Stimulated activated CD8-positive, alpha-beta memory T cell treated with anti-CD3 and anti-CD28 coated beads, Interleukin-7, amount 100 ng/mL, for 24 hours (primary cell): Measurements from ENCODE around the gene IL1RAP.
"Not testable (repeated sequence)": the region's sequence is repeated elsewhere in the genome, so short reads cannot be mapped to it uniquely, and the experiment has no call there.

Experiments
- DNase-seq: peaks from one replicate; pipeline ENCODE4 v3.0.0-alpha.2; 2020; ENCODE audit warnings: low read depth

Gene IL1RAP

DNA sequence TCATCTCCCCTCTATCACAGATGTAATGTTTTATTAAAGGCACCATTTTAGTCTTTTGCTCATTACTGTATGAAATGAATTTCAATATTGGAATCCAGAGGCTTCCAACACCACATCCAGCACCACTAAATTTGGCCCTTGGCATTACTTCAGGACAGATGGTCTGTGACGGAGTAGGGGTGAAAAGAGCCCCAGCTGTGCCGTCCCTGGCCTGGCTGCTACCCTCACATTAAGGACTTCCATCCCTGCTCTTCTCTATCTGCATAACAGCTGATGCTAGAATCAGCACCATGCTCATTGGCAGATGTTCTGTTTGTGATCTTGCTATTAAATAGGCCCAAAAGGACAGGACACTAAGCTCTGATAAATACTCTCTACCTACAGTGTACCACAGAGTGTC, 152.9 kb downstream of the IL1RAP start:
- DNase-seq = no peak

DNA sequence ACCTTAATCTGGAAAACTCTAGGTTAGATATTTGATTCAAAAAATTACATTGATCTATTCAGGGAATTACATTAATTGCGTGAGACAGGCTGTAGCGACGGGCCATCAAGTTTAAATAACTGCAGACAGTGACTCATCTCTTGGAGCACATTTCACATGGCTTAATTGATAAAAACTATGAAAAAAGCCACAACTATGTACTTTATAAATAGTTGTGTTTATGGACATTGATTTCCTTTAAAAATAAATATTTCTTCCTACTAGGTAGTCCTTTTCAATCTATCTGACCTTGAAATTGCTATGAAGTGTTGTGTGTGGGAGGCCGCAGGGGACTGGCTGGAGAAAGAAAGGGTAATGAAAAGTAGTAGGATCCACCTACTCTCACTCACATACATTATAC, 157.8 kb downstream of the IL1RAP start:
- DNase-seq = no peak

DNA sequence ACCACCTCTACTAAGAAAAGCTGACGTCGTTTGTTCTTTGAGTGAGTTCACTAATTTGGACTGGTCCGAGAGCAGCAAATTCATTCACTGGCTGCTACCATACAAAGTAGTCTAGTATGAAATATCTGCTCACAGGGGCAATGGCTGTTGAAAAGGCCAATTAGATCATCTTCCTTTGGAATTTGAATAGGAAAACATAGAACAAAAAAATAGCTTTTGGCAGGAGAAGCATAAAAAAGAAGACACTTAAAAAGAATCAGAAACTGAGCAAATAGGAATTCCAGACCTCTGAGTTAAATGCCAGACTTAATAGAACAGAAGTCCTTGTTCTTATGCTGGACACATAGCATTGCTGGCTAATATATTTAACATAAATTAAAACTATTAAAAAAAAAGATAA, 159.3 kb downstream of the IL1RAP start:
- no peak for DNase-seq

DNA sequence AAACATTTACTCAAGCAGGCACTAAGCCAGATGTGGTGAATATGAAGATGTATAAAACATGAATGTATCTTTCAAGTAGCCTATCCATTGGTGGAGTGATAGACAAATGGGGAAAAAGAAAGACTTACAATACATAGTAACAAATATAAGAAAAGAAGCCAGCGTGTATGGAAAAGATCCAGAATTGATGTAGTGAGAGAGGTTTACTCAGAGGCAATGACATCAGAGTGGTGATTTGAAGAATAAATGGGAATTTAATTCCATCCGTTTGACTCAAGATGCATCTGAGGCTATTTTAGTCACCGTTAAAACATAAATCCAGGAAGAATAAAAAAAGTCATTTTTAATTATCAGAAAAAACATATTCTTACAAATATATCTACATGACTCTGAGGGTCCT, 162.6 kb downstream of the IL1RAP start:
- no peak for DNase-seq

DNA sequence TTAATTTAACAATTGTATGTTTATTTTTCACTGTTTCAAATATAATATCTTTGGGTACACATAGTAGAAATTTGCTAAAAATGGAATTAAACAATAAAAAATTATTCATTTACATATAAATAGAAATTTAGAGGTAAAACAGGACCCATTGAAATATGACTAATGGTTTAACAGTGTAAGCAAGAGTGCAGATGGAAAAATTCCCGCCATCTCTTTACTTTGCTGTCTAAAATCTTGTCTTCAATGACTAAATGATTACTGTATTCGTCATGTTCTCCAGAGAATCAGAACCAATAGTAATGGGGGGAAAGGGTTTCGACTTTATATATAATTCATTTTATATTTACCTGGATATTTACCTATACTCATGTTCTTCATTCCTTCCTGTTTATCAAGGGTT, 163.1 kb downstream of the IL1RAP start:
- no peak for DNase-seq

DNA sequence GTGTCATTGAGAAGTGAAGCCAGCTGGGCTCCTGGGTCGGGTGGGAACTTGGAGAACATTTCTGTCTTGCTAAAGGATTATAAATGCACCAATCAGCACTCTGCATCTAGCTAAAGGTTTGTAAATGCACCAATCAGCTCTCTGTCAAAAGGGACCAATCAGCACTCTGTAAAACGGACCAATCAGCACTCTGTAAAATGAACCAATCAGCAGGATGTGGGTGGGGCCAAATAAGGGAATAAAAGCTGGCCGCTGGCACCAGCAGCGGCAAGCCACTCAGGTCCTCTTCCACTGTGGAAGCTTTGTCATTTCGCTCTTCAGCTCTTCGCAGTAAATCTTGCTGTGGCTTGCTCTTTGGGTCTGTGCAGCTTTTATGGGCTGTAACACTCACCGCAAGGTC, 164.0 kb downstream of the IL1RAP start:
- not testable (repeated sequence) for DNase-seq

DNA sequence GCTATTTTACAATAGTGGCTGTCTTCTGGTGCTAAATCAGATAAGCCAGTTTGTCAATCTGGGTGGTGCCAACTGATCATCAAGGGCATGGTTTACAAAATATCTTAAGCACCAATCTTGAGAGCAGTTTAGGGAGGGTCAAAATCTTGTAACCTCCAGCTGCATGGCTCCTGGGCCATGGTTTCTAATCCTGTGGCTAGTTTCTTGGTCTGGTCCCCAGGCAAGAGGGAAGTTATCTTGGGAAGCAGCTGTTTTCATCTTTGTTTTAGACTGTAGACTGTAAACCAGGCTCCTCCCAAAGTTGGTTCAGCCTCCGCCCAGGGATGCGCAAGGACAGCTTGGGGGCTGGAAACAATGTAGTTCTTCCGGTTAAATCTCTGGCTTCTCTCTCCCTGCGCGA, 166.8 kb downstream of the IL1RAP start:
- DNase-seq = no peak

DNA sequence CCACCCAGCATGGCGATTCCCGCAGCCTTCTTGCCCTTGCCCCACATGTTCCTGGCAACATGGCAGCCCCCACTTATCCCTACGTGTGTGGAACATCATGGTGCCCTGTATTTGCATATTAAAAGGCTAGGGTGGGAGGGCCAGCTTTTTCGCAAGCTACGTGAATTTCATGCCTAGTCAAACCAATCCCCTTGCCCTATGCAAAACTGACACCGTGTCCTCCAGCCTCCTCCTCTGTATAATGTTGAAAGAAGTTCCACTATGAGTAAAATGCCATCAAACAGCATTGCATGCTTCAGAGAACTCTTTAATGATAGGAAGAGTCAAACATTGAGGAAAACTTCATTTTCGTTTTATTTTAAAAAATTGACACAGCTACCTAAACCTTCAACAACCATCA, 170.9 kb downstream of the IL1RAP start:
- no peak for DNase-seq

DNA sequence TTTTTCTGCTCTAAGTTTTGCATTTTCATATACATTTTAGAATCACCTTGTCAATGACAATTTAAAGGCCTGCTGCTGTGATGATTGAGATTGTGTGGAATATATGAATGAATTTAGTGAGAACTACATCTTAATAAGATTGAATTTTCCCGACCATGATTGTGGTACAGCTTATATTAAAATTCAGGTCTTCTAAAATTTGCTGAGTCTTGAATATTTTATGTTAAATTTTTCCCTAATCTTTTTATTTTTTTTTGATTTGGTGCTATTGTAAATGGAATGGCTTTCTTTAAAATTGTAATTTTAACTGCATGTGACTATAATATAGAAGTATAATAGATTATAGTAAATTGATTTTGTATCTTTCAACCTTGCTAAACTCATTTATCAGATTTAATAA, 172.1 kb downstream of the IL1RAP start:
- no peak for DNase-seq

DNA sequence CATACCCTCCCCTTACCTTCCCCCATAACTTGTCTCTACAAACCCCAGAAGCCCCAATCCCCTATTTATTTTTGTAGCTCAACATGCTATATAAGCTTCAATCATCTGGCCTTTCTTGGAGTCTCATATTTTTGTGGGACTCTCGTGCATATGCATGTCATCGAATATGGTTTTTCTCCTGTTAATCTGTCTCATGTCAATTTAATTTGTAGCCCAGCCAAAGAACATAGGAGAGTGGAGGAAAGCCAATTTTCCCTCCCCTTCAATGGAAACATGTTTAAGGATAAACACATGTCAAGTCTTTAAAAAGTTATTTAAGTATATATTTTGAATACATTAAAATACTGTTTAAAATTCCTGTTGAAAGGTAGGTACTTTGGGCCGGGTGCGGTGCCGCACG, 176.4 kb downstream of the IL1RAP start:
- no peak for DNase-seq

DNA sequence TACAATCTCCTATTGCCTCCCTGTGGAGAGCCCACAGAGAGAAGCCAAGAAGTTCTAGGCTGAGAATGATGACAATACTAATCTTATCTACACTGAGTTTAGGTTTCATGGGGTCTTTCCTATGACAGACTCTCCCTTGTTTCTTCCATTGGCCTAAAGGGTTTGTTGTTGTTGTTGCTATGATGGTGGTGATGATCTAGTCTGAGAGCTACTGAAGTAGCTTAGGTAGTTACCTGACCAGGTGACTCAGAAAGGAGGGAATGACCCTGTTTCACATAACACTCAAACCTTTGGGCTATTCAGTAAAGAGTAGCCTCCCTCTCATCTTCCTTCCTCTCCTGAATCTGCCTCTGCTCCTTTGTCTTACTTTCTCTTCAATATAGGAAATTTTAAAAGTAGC, 178.4 kb downstream of the IL1RAP start:
- DNase-seq = no peak

DNA sequence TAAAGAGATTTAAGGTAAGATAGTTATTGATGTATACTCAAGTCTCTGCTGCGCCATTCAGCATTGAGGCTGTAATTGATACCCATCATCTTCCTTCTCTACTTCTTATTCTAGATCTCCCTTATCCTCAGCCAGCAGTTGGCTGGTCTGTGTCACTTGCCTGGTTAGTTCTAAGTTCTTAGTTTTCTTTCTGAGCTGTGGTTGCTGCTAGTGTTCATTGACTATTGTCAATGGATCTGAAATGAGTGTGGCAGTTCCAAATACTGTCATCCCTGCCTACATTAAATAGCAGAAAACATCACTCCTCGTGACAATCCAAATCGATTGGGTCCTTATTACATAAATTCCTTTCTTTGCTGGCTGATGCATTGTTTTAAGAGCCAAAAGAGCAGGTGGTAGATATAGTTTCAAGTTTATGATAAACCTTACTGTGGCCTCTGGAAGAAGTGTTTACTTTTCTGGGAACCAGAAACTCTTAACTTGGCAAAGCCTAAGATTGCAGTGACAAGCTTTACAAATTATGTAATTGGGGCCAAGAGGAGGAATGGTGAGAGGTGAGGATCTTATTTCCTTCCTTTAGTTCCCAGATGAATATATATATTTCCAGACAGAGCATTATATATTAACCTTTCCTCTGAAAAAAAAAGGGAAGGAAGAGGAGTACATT, 180.6 kb downstream of the IL1RAP start:
- DNase-seq = no peak

DNA sequence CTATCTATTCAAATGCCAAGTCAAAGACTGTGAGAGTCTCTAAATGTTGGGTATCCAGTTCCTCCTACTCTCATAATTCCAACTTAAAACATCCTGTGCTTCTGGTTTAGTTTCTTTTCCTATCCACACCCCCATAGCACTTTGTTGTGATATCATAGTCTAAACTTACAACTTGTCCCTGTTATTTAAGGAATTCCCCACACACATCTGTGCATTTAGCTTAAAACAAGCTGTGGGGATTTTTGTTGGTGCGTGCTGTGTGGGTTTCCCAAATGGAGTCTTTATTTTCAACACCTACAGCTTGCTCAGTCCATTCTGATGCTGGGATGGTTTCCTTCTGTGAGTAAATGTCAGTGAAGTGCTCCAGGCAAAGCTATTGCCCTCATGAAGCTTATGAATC, 181.3 kb downstream of the IL1RAP start:
- DNase-seq = no peak

DNA sequence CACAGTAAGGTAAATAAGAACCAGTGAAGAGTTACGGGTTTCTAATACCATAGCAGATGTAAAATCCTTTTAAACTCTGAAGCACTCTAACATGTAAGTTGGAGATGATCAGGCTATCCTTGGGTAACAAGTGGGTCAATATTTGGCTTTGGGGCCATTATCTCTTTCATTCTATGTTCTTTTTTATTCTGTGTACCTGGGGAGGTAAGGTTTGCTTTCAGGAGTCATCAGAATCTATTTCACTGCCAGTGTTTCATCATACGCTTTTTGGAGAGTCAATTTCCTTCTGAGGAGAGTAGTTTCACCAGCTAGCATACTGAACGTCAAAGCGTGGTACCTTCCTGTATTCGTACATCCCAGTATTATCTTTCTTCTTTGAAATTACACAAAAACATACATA, 182.1 kb downstream of the IL1RAP start:
- no peak for DNase-seq

DNA sequence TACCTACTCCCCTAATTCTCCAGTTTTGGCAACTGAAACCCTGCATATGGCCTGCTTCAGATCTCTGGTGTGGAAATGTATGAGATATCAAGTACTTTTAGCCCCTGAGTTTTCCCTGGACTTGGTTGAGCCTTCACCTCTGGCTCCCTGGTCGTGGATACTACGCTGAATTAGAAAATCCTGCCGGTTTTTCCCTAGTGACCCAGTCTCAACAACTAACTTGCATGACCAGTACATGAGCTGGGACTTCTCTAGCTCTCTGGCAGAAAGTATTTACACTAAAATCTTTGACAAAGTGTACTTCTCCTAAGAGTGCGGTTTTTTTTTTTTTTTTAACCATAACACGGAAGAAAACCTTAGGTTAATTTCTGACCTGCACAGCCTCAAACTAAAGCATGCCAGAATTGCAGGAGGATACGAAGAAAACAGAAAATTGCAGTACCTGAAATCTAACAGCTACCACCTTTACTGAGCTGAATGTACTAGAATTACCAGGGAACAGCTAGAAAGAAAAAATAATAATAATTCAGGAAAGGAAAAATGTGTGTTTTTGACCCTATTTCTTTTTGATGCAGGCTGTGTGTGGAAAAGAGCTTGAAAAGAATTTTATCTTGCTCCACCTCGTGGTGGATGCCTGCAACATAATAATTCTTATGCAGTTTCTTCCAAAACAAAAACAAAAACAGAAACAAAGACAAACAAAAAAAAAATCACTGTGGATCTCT, 183.1 kb downstream of the IL1RAP start:
- no peak for DNase-seq

DNA sequence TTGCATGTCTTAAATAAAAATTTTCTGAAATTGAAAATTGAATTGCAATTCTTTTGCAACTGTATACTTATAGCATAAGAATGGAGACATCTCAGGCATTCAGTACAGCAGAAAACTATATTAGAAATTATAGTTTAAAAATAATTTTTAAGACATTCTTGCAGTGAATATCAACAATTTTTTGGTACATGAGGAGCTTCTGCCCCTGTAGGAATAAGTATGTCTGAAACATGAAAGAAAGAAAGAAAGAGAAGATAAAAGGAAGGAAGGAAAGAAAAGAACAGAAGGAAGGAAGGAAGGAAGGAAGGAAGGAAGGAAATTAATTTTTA, 183.6 kb downstream of the IL1RAP start:
- DNase-seq = no peak

DNA sequence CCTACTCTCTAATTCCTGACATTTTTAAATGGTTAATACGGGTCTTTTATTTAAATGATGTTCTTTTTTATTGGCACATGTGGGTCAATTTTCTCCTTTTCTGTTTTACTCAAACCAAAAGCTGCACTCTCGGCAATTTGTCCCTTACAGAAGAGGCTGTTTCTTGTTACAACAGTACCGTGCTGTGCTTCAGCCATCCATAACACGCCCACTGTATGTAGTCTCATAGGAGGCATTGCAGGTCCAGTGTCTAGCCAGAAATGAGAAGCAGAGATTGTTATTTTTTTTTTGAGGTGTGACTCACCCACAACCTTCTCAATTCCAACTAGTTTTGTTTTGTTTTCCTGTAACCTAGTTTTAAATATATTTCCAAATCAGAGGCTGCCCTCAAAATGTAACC, 184.0 kb downstream of the IL1RAP start:
- DNase-seq = no peak

DNA sequence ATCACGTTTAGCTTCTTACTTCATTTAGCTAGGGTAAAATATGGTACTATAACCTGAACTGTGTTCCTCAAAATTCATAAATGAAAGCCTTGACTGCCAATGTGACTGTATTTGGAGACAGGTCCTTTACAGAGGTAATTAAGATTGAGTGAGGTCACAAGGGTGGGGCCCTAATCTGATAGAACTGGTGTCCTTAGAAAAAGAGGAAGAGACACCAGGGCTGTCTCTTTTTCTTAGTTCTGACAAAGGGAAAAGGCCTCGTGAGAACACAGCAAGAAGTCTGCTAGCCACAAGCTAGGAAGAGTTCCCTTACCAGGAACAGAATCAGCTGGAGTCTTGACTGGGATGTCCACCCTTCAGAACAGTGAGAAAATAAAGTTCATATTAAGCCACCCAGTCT, 185.9 kb downstream of the IL1RAP start:
- no peak for DNase-seq

DNA sequence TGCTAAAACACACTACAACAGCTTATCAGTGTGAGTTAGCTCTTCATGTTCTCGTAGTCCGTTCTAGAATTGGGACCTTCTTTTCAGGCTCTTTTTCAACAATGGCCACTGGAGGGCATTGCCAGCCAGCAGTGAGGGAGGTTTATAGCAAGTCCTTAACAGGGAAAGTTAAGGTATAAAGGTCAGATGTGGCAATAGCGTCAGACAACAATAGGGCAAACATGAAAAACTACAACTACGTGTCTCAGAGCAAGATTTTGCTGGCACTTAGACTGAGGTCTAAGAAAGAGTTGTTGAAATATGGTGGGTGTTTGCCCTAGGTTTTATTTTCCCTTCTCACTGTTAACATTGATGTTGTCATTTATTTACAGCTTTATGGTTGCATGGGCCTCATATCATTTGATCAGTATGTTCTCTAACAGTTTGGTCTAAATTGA, 187.2 kb downstream of the IL1RAP start:
- no peak for DNase-seq

DNA sequence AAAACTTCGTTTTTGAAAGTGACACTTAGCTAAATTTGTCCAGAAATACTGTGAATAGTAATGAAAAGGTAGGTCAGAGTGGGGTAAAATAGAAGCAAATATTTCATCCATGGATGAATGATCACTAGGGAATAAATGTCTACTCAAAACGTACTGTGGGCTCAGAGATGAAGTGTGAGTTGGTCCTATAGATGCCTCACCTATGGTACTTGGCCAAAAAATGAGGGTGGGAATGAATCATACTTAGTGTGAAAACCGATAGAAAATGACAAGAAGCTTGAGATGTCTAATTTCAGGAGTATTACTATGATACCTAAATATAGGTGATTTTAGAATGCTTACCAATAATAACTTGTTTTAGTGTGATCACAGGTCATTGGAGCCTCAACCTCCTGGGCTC, 192.7 kb downstream of the IL1RAP start:
- no peak for DNase-seq
